SK-N-SH (cell line): ENCODE measurements around the gene KIF12. TPM values are rescaled to one million over a fixed set of nuclear protein-coding genes. Genes with fewer than 3 reads are reported as not detected.

ENCODE experiments used
- CTCF ChIA-PET: fragments of 300-600, 350-600 bp; formaldehyde crosslinking; extraction: SDS; loops from one replicate; lab custom pipeline; 2021; lab: Yijun Ruan, JAX
- POLR2A ChIA-PET: fragments of 350-600 bp; sonication (Branson Sonifier 250); formaldehyde crosslinking; extraction: SDS; loops from one replicate; lab custom pipeline; 2020; ENCODE audit warnings: antibody characterized with exemption, inconsistent platforms; lab: Yijun Ruan, JAX
- DNase-seq: peaks from one replicate; pipeline ENCODE4 v3.0.0; 2012
- H2AFZ ChIP-seq: fragments of 200-600 bp; sonication (generic); 2 replicates; pipeline ENCODE4 v1.8.1; 2016; ENCODE audit warnings: antibody characterized with exemption, mild to moderate bottlenecking, low read depth
- H3F3A ChIP-seq: fragments of 200-600 bp; sonication (generic); replicated peaks from 2 replicates; pipeline ENCODE3; 2016; ENCODE audit warnings: antibody characterized with exemption, mild to moderate bottlenecking; ENCODE audit not compliant: insufficient read depth
- H3K27ac ChIP-seq, 2 experiments: fragments of 200-500 bp in 1 of 2; fragments of 200-600 bp in 1 of 2; sonication (Bioruptor generic) in 1 of 2; sonication (generic), shearing (Covaris generic) in 1 of 2; 2 replicates each; pipeline versions ENCODE4 v1.5.1 to v1.6.1; 2014 to 2016; ENCODE audit warnings: low read depth in 2 of 2, inconsistent platforms in 1 of 2, low read length in 1 of 2, mild to moderate bottlenecking in 1 of 2, mixed read lengths in 1 of 2
- H3K27me3 ChIP-seq: fragments of 200-600 bp; sonication (generic), shearing (Covaris generic); 2 replicates; pipeline ENCODE4 v1.6.1; 2016; ENCODE audit warnings: mixed run types; ENCODE audit not compliant: insufficient read depth
- H3K36me3 ChIP-seq, 2 experiments: fragments of 200-500 bp in 1 of 2; fragments of 200-600 bp in 1 of 2; sonication (Bioruptor generic) in 1 of 2; sonication (generic) in 1 of 2; replicated peaks in 1 of 2; 2 replicates each; pipeline versions ENCODE3 to v1.5.1; 2014 to 2016; ENCODE audit warnings: low read length in 1 of 2, mild to moderate bottlenecking in 1 of 2; ENCODE audit not compliant: insufficient read depth in 2 of 2, control insufficient read depth in 1 of 2
- H3K4me1 ChIP-seq, 2 experiments: fragments of 200-500 bp in 1 of 2; fragments of 200-600 bp in 1 of 2; sonication (Bioruptor generic) in 1 of 2; sonication (generic), shearing (Covaris generic) in 1 of 2; 2 replicates each; pipeline versions ENCODE4 v1.5.1 to v1.6.1; 2014 to 2016; ENCODE audit warnings: low read depth in 1 of 2, low read length in 1 of 2, mixed run types in 1 of 2; ENCODE audit not compliant: insufficient read depth in 2 of 2, control insufficient read depth in 1 of 2
- H3K4me2 ChIP-seq: fragments of 200-600 bp; sonication (generic), shearing (Covaris generic); 2 replicates; pipeline ENCODE4 v1.6.1; 2017; ENCODE audit warnings: mixed run types
- H3K4me3 ChIP-seq, 2 experiments: fragments of 200-500 bp in 1 of 2; fragments of 200-600 bp in 1 of 2; sonication (Bioruptor generic) in 1 of 2; sonication (generic), shearing (Covaris generic) in 1 of 2; 2 replicates each; pipeline versions ENCODE4 v1.5.1 to v1.8.1; 2014 to 2016; ENCODE audit warnings: low read depth in 2 of 2, inconsistent platforms in 1 of 2, low read length in 1 of 2, mild to moderate bottlenecking in 1 of 2, mixed read lengths in 1 of 2, moderate library complexity in 1 of 2
- H3K79me2 ChIP-seq: fragments of 200-600 bp; sonication (generic); 2 replicates; pipeline ENCODE4 v1.8.1; 2017; ENCODE audit warnings: mild to moderate bottlenecking; ENCODE audit not compliant: insufficient read depth
- H3K9ac ChIP-seq: fragments of 200-600 bp; sonication (generic); 2 replicates; pipeline ENCODE4 v1.6.1; 2017; ENCODE audit warnings: mixed run types
- H3K9me2 ChIP-seq: fragments of 200-600 bp; sonication (generic); 2 replicates; pipeline ENCODE4 v1.6.1; 2017; ENCODE audit warnings: mixed run types
- H3K9me3 ChIP-seq: fragments of 200-600 bp; sonication (generic); 2 replicates; pipeline ENCODE4 v1.6.1; 2017; ENCODE audit warnings: mixed run types, mild to moderate bottlenecking, moderate library complexity
- H4K20me1 ChIP-seq: fragments of 200-600 bp; sonication (generic); 2 replicates; pipeline ENCODE4 v1.6.1; 2017; ENCODE audit warnings: mild to moderate bottlenecking, mixed run types; ENCODE audit not compliant: insufficient read depth
- CHD2 ChIP-seq: fragments of 150-350 bp; IDR thresholded peaks from 2 replicates; pipeline ENCODE4 v1.6.1; 2018; ENCODE audit warnings: low read length; ENCODE audit not compliant: partially characterized antibody
- CTCF ChIP-seq: fragments of 200-600 bp; sonication (generic); IDR thresholded peaks from 2 replicates; pipeline ENCODE4 v1.6.1; 2017; ENCODE audit warnings: antibody characterized with exemption, mild to moderate bottlenecking, moderate library complexity
- ELF1 ChIP-seq: IDR thresholded peaks from 2 replicates; pipeline ENCODE4 v1.4.0; 2012
- EP300 ChIP-seq, 2 experiments: IDR thresholded peaks; 2 replicates each; pipeline versions ENCODE4 v1.4.0 to v1.6.1; 2012; ENCODE audit warnings: borderline replicate concordance in 1 of 2, low read depth in 1 of 2, low read length in 1 of 2
- FOSL2 ChIP-seq: IDR thresholded peaks from 2 replicates; pipeline ENCODE4 v1.4.0; 2012; ENCODE audit warnings: low read depth, mild to moderate bottlenecking, moderate library complexity, borderline replicate concordance
- FOXM1 ChIP-seq: IDR thresholded peaks from 2 replicates; pipeline ENCODE4 v1.4.0; 2012; ENCODE audit warnings: low read depth, mild to moderate bottlenecking
- GATA2 ChIP-seq: sonication (generic); formaldehyde crosslinking; IDR thresholded peaks from 2 replicates; pipeline ENCODE4 v1.5.0; 2020; ENCODE audit warnings: mild to moderate bottlenecking, missing genetic modification reagents
- IRF3 ChIP-seq: fragments of 150-350 bp; IDR thresholded peaks from 2 replicates; pipeline ENCODE4 v1.6.1; 2016; ENCODE audit warnings: mild to moderate bottlenecking, low read depth, low read length
- JUND ChIP-seq: IDR thresholded peaks from 2 replicates; pipeline ENCODE4 v1.4.0; 2012
- MAX ChIP-seq: IDR thresholded peaks from 2 replicates; pipeline ENCODE4 v1.4.0; 2012; ENCODE audit warnings: low read depth
- MEF2A ChIP-seq: IDR thresholded peaks from 2 replicates; pipeline ENCODE4 v1.4.0; 2012; ENCODE audit warnings: low read depth, borderline replicate concordance
- MXI1 ChIP-seq: IDR thresholded peaks from 2 replicates; pipeline ENCODE4 v1.6.1; 2012; ENCODE audit warnings: mild to moderate bottlenecking, low read depth, low read length, improper control_type of control experiment
- NRF1 ChIP-seq: IDR thresholded peaks from 2 replicates; pipeline ENCODE4 v1.6.1; 2012; ENCODE audit warnings: low read depth, mild to moderate bottlenecking, low read length
- POLR2AphosphoS5 ChIP-seq: IDR thresholded peaks from 2 replicates; pipeline ENCODE4 v1.6.1; 2012; ENCODE audit warnings: low read depth, low read length
- RAD21 ChIP-seq: IDR thresholded peaks from 2 replicates; pipeline ENCODE4 v1.6.1; 2012; ENCODE audit warnings: mild to moderate bottlenecking, low read length
- RCOR1 ChIP-seq: fragments of 150-350 bp; IDR thresholded peaks from 2 replicates; pipeline ENCODE4 v1.6.1; 2017; ENCODE audit warnings: antibody characterized with exemption, low read length
- SIN3A ChIP-seq: IDR thresholded peaks from 2 replicates; pipeline ENCODE4 v1.6.1; 2012; ENCODE audit warnings: low read depth, mild to moderate bottlenecking, low read length, moderate library complexity, borderline replicate concordance
- TCF12 ChIP-seq: IDR thresholded peaks from 2 replicates; pipeline ENCODE4 v1.4.0; 2012
- WGBS: methylation state at CpG from one replicate; pipeline ENCODE4 v1.1.6; 2017; ENCODE audit warnings: low lambda C conversion rate; 5-methylcytosine and 5-hydroxymethylcytosine counted together
- polyA plus RNA-seq, 3 experiments: library from polyadenylated mRNA; depleted of rRNA; stranded (reverse); fragments of >200 nt; gene quantifications; 2 replicates each; pipeline ENCODE4 v1.2.3, GENCODE V29; 2012

KIF12 gene
- polyA plus RNA-seq, 1 of the 3 experiments (the other 2 are of a cell fraction) = 0.35 TPM

- H3K9ac ChIP-seq = no peak overlapping the region
- DNase-seq = no peak
- H3K4me3 ChIP-seq = no peak overlapping the region
- H3K36me3 ChIP-seq = no peaks in the 10 kb centered on the region
- no peak overlapping the region for H2AFZ ChIP-seq
- H3K4me1 ChIP-seq = peaks cover 0 to 8% of the 10 kb centered on the region in 2 experiments; a peak in 1 of 4 replicates
- no peak for TF ChIP-seq MEF2A
- no peak for TF ChIP-seq RCOR1
- TF ChIP-seq RAD21 = no peak
- no peak for TF ChIP-seq NRF1
- TF ChIP-seq FOXM1 = no peak
- TF ChIP-seq JUND = no peak
- TF ChIP-seq FOSL2 = no peak
- TF ChIP-seq MXI1 = no peak
- no peak for TF ChIP-seq SIN3A
- no peak for TF ChIP-seq GATA2
- no peak for TF ChIP-seq ELF1
- no peak for TF ChIP-seq EP300 (IDR thresholded peaks at IDR 0.05; ENCODE audit: borderline replicate concordance in 1 of 2, low read depth in 1 of 2, low read length in 1 of 2)
- no peak for TF ChIP-seq POLR2AphosphoS5
- TF ChIP-seq CTCF = no peak
- no peak for TF ChIP-seq IRF3
- ChIA-PET CTCF (interaction anchor here (0.8 to 9.1 kb wide), 4 partner anchors 11 to 197 kb away, joined by 3 to 66 read pairs (median 44); no protein-coding TSS in a partner anchor), POLR2A (no interaction called here)
- no peak overlapping the region for H3K27ac ChIP-seq
- H3F3A ChIP-seq = no peaks in the 10 kb centered on the region
- peaks cover 2% of the 10 kb centered on the region; the same call in 1 of the 2 replicates for H3K27me3 ChIP-seq
- WGBS = 84% methylated on average over 4 of the region's 9 CpGs
- H3K4me2 ChIP-seq = no peak overlapping the region
- H3K9me3 ChIP-seq = no peaks in the 10 kb centered on the region
- H4K20me1 ChIP-seq = no peaks in the 10 kb centered on the region
- no peaks in the 10 kb centered on the region for H3K9me2 ChIP-seq
- no peaks in the 10 kb centered on the region for H3K79me2 ChIP-seq
Measured at GRCh38 chr9:114093761-114094505, 5.2 kb downstream of the KIF12 start.

DNA sequence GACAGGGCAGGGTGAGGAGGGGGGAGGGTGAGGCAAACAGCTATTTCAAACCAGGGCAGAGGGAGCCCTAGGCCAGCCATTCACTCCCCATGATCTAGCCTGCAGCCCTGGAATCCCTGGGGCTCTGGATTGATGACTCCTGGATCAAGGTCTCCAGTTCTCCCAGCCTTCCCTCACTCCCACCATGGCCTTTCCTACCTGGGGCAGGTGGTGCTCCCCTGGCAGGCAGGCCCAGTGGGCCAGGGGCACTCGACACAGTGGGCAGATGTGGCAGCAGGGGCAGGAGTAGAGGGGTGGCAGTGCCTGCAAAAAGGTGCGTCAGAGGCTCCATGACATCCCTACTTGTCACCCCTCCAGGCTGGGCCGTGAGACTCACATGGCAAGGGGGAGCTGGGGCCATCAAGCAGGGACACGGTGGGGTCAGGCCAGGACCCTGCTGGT is 6.0 kb downstream of the KIF12 start:
- H3K4me2 ChIP-seq = no peak overlapping the region
- H3K27me3 ChIP-seq = no peaks in the 10 kb centered on the region; the same call in 1 of the 2 replicates
- TF ChIP-seq MAX (no peak), CHD2 (no peak), CTCF (no peak), TCF12 (no peak), RCOR1 (no peak)
- CTCF ChIA-PET = interaction anchor here (4.4 to 9.1 kb wide), 3 partner anchors 10 to 198 kb away, joined by 29 to 66 read pairs (median 59); no protein-coding TSS in a partner anchor
- no peaks in the 10 kb centered on the region for H4K20me1 ChIP-seq
- H2AFZ ChIP-seq = no peak overlapping the region
- H3F3A ChIP-seq = no peaks in the 10 kb centered on the region
- H3K27ac ChIP-seq = no peak overlapping the region
- H3K9me3 ChIP-seq = no peaks in the 10 kb centered on the region
- POLR2A ChIA-PET = interaction anchor here (0.5 kb wide), 1 partner anchor 679 kb away, joined by 3 read pairs; no protein-coding TSS in a partner anchor
- no peaks in the 10 kb centered on the region for H3K79me2 ChIP-seq
- no peak overlapping the region for H3K9ac ChIP-seq
- 53% methylated on average over 3 of the region's 4 CpGs for WGBS
- DNase-seq = no peak
- H3K4me1 ChIP-seq = peaks cover 0 to 6% of the 10 kb centered on the region in 2 experiments; a peak in 1 of 4 replicates
- H3K36me3 ChIP-seq = no peaks in the 10 kb centered on the region
- no peaks in the 10 kb centered on the region for H3K9me2 ChIP-seq
- no peak overlapping the region for H3K4me3 ChIP-seq
